ENCODE measurements around the gene NXPE3. TPM values are rescaled to one million over a fixed set of nuclear protein-coding genes. Genes with fewer than 3 reads are reported as not detected.

The NXPE3 gene
- total RNA-seq, 3 donors from 2014 or later: 13.8 to 14.1 (median 13.8) TPM

Other genes with a start within 250 kb of the NXPE3 start
- 10 to 100 TPM; 66.3 to 72.2 (median 71.6) TPM for gene TRMT10C, start 217.3 kb upstream of the NXPE3 start, total RNA-seq
- gene PCNP, start 205.0 kb upstream of the NXPE3 start, total RNA-seq: 100 to 1,000 TPM; 186 to 195 (median 191) TPM
- gene ZBTB11, start 102.1 kb upstream of the NXPE3 start, total RNA-seq: 10 to 100 TPM; 24.1 to 25.8 (median 24.8) TPM
- gene RPL24, start 92.5 kb upstream of the NXPE3 start, total RNA-seq: 1,000 to 10,000 TPM; 2,191 to 2,257 (median 2,224) TPM
- gene CEP97, start 54.6 kb upstream of the NXPE3 start, total RNA-seq: 10 to 100 TPM; 11.8 to 14.1 (median 12.9) TPM
- 10 to 100 TPM; 54.9 to 93.3 (median 88.8) TPM for gene NFKBIZ, start 70.3 kb downstream of the NXPE3 start, total RNA-seq

All from activated T-cell treated with anti-CD3 and anti-CD28 coated beads, Interleukin-2, amount 50 U/mL, for 4 hours (primary cell).